LNCAP (cell line): Measurements from ENCODE around the gene FGFR2.

Experiments used
- TF ChIP-seq, protein P1 (sequence below): fragments of 450-650 bp; IDR thresholded peaks from 2 replicates; pipeline ENCODE4 v1.5.1; 2017; ENCODE audit warnings: mild to moderate bottlenecking

The FGFR2 gene

DNA sequence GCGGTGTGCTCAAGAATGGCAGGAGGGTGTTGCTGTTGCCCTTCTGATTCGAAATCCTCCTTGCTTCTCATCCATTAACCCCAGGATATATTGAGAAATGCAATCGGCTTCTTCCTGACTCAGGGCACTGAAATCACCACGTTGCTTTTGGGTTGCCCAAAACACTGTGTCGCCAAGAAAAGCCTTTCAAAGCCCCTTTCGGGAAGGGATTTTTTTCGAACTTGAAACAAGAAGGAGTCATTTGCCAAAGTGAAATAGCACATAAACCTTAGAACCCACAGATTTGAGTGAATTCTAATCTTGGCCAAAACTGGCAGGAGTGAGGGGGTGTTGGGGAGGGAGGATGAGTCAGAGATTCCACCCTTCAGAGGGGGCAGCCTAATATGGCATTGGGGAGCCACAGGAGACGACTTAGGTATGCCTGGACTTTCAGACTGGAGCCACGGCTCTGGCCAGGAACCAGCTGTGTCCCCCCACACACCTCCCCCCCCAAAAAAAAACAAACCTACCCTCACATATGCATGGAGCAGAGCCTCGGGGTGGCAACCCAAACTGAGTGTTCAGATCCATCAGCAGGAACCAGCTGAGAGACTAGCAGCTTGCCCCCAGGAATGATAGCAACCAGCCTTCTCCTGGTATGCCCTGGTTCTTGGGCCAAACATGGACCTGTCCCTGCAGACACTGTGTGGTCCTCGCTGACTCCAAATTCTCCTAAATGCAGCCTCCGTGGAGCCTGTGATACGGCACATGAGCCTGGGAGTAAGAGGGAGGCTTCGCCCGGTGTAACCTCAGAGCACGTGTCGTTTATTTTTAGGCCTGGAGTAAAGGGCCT is 138.4 kb downstream of the FGFR2 start:
- TF ChIP-seq, protein P1, sequence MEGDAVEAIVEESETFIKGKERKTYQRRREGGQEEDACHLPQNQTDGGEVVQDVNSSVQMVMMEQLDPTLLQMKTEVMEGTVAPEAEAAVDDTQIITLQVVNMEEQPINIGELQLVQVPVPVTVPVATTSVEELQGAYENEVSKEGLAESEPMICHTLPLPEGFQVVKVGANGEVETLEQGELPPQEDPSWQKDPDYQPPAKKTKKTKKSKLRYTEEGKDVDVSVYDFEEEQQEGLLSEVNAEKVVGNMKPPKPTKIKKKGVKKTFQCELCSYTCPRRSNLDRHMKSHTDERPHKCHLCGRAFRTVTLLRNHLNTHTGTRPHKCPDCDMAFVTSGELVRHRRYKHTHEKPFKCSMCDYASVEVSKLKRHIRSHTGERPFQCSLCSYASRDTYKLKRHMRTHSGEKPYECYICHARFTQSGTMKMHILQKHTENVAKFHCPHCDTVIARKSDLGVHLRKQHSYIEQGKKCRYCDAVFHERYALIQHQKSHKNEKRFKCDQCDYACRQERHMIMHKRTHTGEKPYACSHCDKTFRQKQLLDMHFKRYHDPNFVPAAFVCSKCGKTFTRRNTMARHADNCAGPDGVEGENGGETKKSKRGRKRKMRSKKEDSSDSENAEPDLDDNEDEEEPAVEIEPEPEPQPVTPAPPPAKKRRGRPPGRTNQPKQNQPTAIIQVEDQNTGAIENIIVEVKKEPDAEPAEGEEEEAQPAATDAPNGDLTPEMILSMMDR, result no peak

DNA sequence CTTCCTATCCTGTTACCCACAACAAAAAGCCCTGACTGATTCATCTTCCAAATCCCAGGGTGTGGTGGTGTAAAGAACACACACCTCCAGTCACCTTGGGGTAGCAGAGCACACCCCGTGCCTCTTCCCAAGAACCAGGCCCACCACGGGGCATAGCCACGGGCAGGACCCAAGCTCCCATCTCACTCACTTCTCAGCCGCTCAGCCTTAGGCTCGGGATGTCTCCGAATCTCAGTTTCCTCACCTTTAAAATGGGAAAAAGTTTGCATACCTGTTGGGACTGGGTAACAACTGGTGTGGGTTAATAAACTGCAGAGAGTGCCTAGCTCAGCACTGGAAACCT is 139.0 kb downstream of the FGFR2 start:
- TF ChIP-seq, protein P1, result no peak

DNA sequence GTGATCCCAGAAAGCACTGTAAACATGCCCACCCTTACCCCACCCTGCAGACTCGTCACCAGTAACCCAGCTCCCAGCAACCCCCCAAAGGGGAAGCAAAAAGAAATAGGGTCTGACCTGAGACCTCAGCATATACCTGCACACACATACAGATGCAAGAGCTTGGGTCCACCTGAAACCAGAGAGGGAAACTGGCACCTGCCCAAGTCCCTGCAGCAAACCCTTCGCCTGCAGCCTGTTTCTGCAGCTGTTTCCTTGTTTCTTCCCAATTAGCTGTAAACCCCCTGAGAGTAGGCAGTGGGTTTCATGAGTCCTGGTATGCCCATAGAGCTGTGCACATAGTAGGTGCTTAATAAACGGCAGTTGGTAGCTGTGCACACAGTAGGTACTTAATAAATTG is 140.5 kb downstream of the FGFR2 start:
- TF ChIP-seq, protein P1, result no peak

DNA sequence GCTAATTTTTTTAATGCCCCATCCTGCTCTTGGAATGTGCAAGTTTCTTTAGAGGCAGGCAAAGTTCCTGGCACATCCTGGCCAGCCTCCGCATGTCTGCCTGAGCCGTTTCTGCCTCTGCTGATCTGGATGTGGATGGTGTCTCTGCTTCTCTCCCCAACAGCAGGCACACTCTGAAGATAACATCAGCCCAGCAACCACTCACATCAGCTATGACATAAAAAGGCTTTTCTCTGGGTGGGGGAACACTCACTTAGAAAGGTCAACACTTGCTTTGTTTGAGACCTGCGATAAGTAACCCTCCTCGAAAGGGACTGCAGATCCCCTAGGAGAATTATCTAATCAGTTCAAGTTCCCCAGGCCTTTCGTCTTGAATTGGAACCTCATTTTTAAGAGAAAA is 142.9 kb downstream of the FGFR2 start:
- TF ChIP-seq, protein P1, result no peak

DNA sequence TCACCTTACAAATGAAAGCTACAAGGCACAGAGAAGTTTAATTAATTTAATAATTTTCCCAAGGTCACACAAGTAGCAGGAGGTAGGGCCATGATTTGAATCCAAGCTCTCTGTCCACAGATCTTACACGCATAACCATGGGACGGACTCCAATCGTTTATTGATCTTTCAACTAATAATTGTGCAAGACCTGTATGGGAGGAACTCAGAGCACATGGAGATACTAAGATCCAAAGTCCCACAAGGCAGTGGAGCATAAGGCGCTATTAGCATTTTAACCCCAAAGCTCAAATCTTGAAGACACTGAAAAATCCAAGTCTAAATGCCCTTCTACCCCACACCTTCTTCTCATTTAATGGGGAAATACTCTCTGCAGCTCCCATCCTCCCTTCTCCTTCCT is 143.5 kb downstream of the FGFR2 start:
- TF ChIP-seq, protein P1, result no peak

DNA sequence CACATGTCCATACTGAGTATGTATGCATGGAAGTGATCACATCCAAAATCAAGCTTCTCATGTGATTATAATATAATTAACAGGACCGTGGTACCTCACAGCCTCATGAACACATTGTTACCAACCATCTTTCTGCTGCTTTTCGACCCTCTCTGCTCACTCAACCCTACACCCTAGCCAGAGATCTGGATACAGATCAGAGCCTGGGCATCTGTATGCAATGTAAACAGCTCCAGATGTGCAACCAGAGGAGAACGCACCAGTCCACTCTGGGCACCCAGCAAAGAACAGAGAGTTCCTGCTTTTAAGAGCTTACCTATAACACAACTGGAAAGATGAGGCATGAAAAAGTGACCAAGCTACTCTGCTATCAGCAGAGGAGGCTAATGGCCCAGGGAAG is 145.1 kb downstream of the FGFR2 start:
- TF ChIP-seq, protein P1, result no peak

DNA sequence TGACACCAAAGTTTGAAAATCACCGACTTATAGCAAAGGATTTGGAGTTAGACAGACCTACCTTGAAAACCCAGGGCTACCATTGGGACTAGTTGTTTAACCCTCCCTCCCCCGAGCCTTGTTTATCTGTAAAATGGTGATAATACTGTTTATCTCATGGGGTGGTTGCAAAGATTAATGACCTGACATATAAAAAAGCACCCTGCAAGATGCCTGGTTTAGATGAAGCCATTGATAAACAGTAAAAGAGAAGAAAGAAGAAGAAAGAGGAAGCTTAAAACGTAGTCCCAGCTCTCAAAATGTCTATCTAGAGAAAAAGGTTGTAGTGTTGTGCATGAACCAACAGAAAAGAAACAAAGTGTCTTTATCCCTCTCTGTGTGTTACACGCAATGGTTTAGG is 145.7 kb downstream of the FGFR2 start:
- TF ChIP-seq, protein P1, result no peak

DNA sequence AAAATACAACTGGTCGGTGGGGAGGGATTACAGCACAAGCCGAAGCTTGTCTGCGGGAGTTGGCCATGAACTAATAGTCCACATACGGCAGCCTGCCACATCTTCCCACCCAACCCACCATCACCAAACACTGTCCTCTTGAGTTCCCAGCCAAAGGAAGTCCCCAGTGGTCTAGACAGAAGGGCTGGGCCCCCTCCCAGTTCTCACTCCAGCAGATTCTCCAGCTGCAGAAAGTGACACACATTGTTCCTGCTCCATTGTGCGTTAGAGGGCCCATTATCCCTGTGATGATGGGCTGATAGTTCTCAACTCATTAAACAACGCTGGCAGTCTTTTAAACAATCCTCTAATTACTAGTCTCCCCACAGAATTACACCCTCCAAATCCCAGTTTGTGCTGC is 148.0 kb downstream of the FGFR2 start:
- TF ChIP-seq, protein P1, result no peak
